Fibroblast of the aortic adventitia (primary cell): ENCODE measurements around the gene NOP9. TPM values are rescaled to one million over a fixed set of nuclear protein-coding genes. Genes with fewer than 3 reads are reported as not detected.

Experiments used
- DNase-seq: peaks from one replicate; pipeline ENCODE4 v3.0.0-alpha.2; 2010; ENCODE audit warnings: low read depth
- H3K4me3 ChIP-seq: 2 replicates; pipeline ENCODE4 v1.5.1; 2011; ENCODE audit warnings: low read depth, mild to moderate bottlenecking, control low read depth, low read length, moderate library complexity
- CTCF ChIP-seq: IDR thresholded peaks from 2 replicates; pipeline ENCODE4 v1.5.1; 2011; ENCODE audit warnings: mild to moderate bottlenecking, low read length, control low read depth, inconsistent platforms; ENCODE audit not compliant: insufficient read depth
- total RNA-seq: library from RNA; depleted of rRNA; stranded (reverse); fragments of >200 nt; gene quantifications from 2 replicates; pipeline ENCODE4 v1.2.3, GENCODE V29; 2012; ENCODE audit warnings: low replicate concordance

Gene NOP9
- total RNA-seq, 1 donor, result 19.6 TPM

GRCh38 chr14:24290746-24291145 is 8.9 kb upstream of the NOP9 start:
- DNase-seq, result no peak
- H3K4me3 ChIP-seq, result no peak overlapping the region
- no peak for TF ChIP-seq CTCF

- no peak for TF ChIP-seq CTCF
- no peak overlapping the region for H3K4me3 ChIP-seq
- no peak for DNase-seq
Measured at GRCh38 chr14:24291446-24292117, 8.1 kb upstream of the NOP9 start.

- no peak overlapping the region for H3K4me3 ChIP-seq
- no peak for DNase-seq
- TF ChIP-seq CTCF, result no peak
Measured at GRCh38 chr14:24292118-24292807, 7.4 kb upstream of the NOP9 start.

- no peak for DNase-seq
- no peak for TF ChIP-seq CTCF
- H3K4me3 ChIP-seq, result no peak overlapping the region
Measured at GRCh38 chr14:24293525-24293924, 6.1 kb upstream of the NOP9 start.

GRCh38 chr14:24296341-24297157 is 3.1 kb upstream of the NOP9 start:
- H3K4me3 ChIP-seq, result no peak overlapping the region
- TF ChIP-seq CTCF, result peak; percentile 75
- peak; percentile 93 for DNase-seq

- DNase-seq, result peak; percentile 27
- no peak overlapping the region for H3K4me3 ChIP-seq
- TF ChIP-seq CTCF, result peak; percentile 41
Measured at GRCh38 chr14:24297190-24297964, 2.3 kb upstream of the NOP9 start.
